Left ventricle myocardium inferior (tissue), 1 donor: ENCODE measurements around the gene CDR2L. TPM values are rescaled to one million over a fixed set of nuclear protein-coding genes. Genes with fewer than 3 reads are reported as not detected.
A peak's percentile ranks its signal among the peaks of the same experiment; 100 is the strongest.

ENCODE experiments used
- DNase-seq: peaks from one replicate; pipeline ENCODE4 v3.0.0-alpha.2; 2020
- H3K27ac ChIP-seq: fragments of 200-600 bp; replicated peaks from 2 replicates; pipeline ENCODE4 v1.8.0; 2021
- H3K27me3 ChIP-seq: fragments of 200-600 bp; 2 replicates; pipeline ENCODE4 v1.8.0; 2021; ENCODE audit warnings: low read depth
- H3K36me3 ChIP-seq: fragments of 200-600 bp; 2 replicates; pipeline ENCODE4 v1.8.0; 2021
- H3K4me1 ChIP-seq: fragments of 200-600 bp; 2 replicates; pipeline ENCODE4 v1.8.0; 2021
- H3K4me3 ChIP-seq: fragments of 200-600 bp; 2 replicates; pipeline ENCODE4 v1.8.0; 2021; ENCODE audit warnings: mild to moderate bottlenecking, moderate library complexity
- H3K9me3 ChIP-seq: fragments of 200-600 bp; replicated peaks from 2 replicates; pipeline ENCODE4 v1.8.0; 2021
- CTCF ChIP-seq: fragments of 200-600 bp; IDR thresholded peaks from 2 replicates; pipeline ENCODE4 v1.8.0; 2021; ENCODE audit warnings: antibody characterized with exemption, mild to moderate bottlenecking, borderline replicate concordance
- intact Hi-C: fragments of 100-400 bp; cut with micrococcal nuclease; formaldehyde crosslinking; loops from one replicate; pipeline ENCODE4 v1.11.0; 2022
- total RNA-seq: library from RNA; stranded (reverse); fragmentation: NEBNext Ultra II Directional; extraction: Animal tissue kit (Norgen Biotek cat#: 25700); gene quantifications from one replicate; pipeline ENCODE4 v1.2.1, GENCODE V29; 2021
- donor health status: DM: no; HTN: yes; CAD: no; lungs with severe emphysema.

Gene CDR2L
- total RNA-seq, 1 donor from 2014 or later, result 17.4 TPM

GRCh38 chr17:74954665-74955421 is 32.6 kb upstream of the CDR2L start:
- Histone ChIP-seq H3K27me3 (peaks cover 24% of the 10 kb centered on the region), H3K9me3 (no peaks in the 10 kb centered on the region), H3K4me3 (no peak overlapping the region), H3K36me3 (peaks cover 19% of the 10 kb centered on the region), H3K27ac (no peak overlapping the region), H3K4me1 (no peaks in the 10 kb centered on the region)
- DNase-seq, result no peak
- TF ChIP-seq CTCF, result no peak
- intact Hi-C loops, result no loop called here

- Histone ChIP-seq H3K4me3 (no peak overlapping the region), H3K27ac (no peak overlapping the region), H3K36me3 (peaks cover 19% of the 10 kb centered on the region), H3K27me3 (peaks cover 11% of the 10 kb centered on the region), H3K4me1 (no peaks in the 10 kb centered on the region), H3K9me3 (no peaks in the 10 kb centered on the region)
- no peak for DNase-seq
- no peak for TF ChIP-seq CTCF
- intact Hi-C loops, result no loop called here
Observed at GRCh38 chr17:74956093-74956492, 31.3 kb upstream of the CDR2L start.

GRCh38 chr17:74957935-74958740 is 29.3 kb upstream of the CDR2L start:
- intact Hi-C loops, result no loop called here

DNA sequence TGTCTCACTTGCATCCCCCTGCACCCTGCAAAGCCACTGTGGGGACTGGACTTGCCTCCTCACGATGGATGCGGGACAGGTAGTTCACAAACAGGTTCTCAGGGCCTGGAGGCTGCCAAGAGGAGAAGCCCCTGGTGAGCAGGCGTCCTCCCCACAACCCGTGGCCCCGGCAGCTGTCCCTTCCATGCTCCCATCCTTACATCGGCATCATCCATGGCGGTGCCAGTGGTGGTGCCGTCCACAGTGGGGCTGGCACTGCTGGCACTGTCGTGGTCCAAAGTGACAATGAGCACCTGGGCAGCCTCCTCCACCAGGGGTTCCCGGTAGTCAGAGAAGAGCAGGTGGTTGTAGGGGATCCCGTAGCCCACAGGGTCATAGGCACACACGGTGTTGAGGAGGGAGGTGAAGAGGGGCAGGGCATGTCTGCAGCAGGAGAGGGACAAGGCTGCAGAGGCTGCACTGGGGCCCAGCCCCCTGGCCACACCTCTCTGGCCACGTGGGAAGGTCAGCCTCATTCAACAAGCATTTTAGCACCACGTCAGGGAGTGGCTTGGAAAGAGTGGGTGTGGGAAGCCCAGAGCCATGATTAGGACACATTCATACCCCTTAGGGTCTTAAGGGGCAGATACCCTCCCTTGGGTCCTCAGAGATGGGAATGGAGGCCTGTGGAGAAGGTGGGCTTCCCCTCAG is 27.5 kb upstream of the CDR2L start:
- DNase-seq, result no peak
- Histone ChIP-seq H3K4me3 (no peak overlapping the region), H3K27ac (no peak overlapping the region), H3K9me3 (no peaks in the 10 kb centered on the region), H3K27me3 (no peaks in the 10 kb centered on the region), H3K36me3 (peaks cover 12% of the 10 kb centered on the region), H3K4me1 (peaks cover 4% of the 10 kb centered on the region)
- intact Hi-C loops, result no loop called here
- TF ChIP-seq CTCF, result no peak

More at GRCh38 chr17:74957935-74958740, 29.3 kb upstream of the CDR2L start:
- Histone ChIP-seq H3K4me1 (peaks cover 4% of the 10 kb centered on the region), H3K36me3 (peaks cover 19% of the 10 kb centered on the region), H3K27me3 (no peaks in the 10 kb centered on the region), H3K4me3 (no peak overlapping the region), H3K27ac (no peak overlapping the region), H3K9me3 (no peaks in the 10 kb centered on the region)
- DNase-seq, result peak; percentile 72
- peak; percentile 96 for TF ChIP-seq CTCF

- no peak for DNase-seq
- peak; percentile 51 for TF ChIP-seq CTCF
- H3K4me1 ChIP-seq, result peaks cover 4% of the 10 kb centered on the region
- H3K27ac ChIP-seq, result no peak overlapping the region
- no peak overlapping the region for H3K4me3 ChIP-seq
- H3K9me3 ChIP-seq, result no peaks in the 10 kb centered on the region
- intact Hi-C loops, result no loop called here
- H3K36me3 ChIP-seq, result peaks cover 7% of the 10 kb centered on the region
- no peaks in the 10 kb centered on the region for H3K27me3 ChIP-seq
Observed at GRCh38 chr17:74960570-74961342, 26.7 kb upstream of the CDR2L start.
